ENCODE data around the gene ADCY2. TPM values are rescaled to one million over a fixed set of nuclear protein-coding genes. Genes with fewer than 3 reads are reported as not detected.

The ADCY2 gene
- total RNA-seq, 1 experiment from 2014 or later: 31.3 TPM

GRCh38 chr5:7529880-7530279 lies 133.9 kb downstream of the ADCY2 start:
- no peak overlapping the region for H2BK20ac ChIP-seq (ENCODE audit: low read depth, low read length, poor library complexity, severe bottlenecking)
- Mint-ChIP-seq H3K27me3 (ENCODE audit: low read depth) (no peaks in the 10 kb centered on the region), H3K36me3 (ENCODE audit: insufficient read depth in 1 of 3, low read depth in 3 of 3) (peaks cover 16 to 22% (median 22%) of the 10 kb centered on the region in 3 experiments), H3K27ac (no peak overlapping the region), H3K4me1 (peaks cover 3 to 8% of the 10 kb centered on the region in 2 experiments; a peak in 3 of 4 replicates), H3K4me3 (no peak overlapping the region), H3K9me3 (peaks cover 0 to 6% of the 10 kb centered on the region in 2 experiments; a peak in 3 of 5 replicates)
- no peak overlapping the region for H4K8ac ChIP-seq (replicated peaks; ENCODE audit: insufficient read length, low read depth, low read length)
- no peak overlapping the region for H4K5ac ChIP-seq (ENCODE audit: insufficient read length, low read depth, low read length)
- H3K23me2 ChIP-seq (ENCODE audit: insufficient read length, low read depth, low read length, poor library complexity, severe bottlenecking): no peaks in the 10 kb centered on the region
- H2BK120ac ChIP-seq (ENCODE audit: low read depth, low read length, poor library complexity, severe bottlenecking): no peak overlapping the region
- H4K20me1 ChIP-seq (ENCODE audit: control insufficient read depth, insufficient read depth, insufficient read length): no peaks in the 10 kb centered on the region
- peaks cover 4% of the 10 kb centered on the region for H3K79me1 ChIP-seq (ENCODE audit: insufficient read depth, low read depth, low read length, poor library complexity, severe bottlenecking)
- no peak overlapping the region for H3K14ac ChIP-seq (ENCODE audit: insufficient read depth, low read length)
- no peak overlapping the region for H2BK5ac ChIP-seq (ENCODE audit: insufficient read length, low read length)
- no peak overlapping the region for H4K91ac ChIP-seq (ENCODE audit: insufficient read length, low read depth, low read length)
- H3K4me1 ChIP-seq (ENCODE audit: insufficient read depth, low read length): no peaks in the 10 kb centered on the region
- no peak overlapping the region for H3K4me2 ChIP-seq (ENCODE audit: insufficient read depth, insufficient read length, low read length)
- no peak overlapping the region for H2AFZ ChIP-seq (ENCODE audit: low read length)
- no peak overlapping the region for H3K18ac ChIP-seq (ENCODE audit: insufficient read length, low read depth, low read length)
- no peak overlapping the region for H3K27ac ChIP-seq (ENCODE audit: insufficient read length, low read depth, low read length)
- H3K9ac ChIP-seq (ENCODE audit: extremely low read depth, insufficient read length, low read length): no peak overlapping the region
- no peak for DNase-seq
- no peak overlapping the region for H2AK5ac ChIP-seq (ENCODE audit: insufficient read length, low read length)
- H2BK15ac ChIP-seq (ENCODE audit: low read depth, low read length): no peak overlapping the region
- H3K79me2 ChIP-seq (ENCODE audit: insufficient read depth, low read length): no peaks in the 10 kb centered on the region
- H3K9me3 ChIP-seq (ENCODE audit: control insufficient read depth, low read depth, low read length): no peaks in the 10 kb centered on the region
- TF ChIP-seq CTCF (conservative IDR thresholded peaks at IDR 0.05): no peak
- H3K23ac ChIP-seq (ENCODE audit: insufficient read length, low read depth, low read length): no peak overlapping the region
- no peak overlapping the region for H3K4ac ChIP-seq (ENCODE audit: low read depth, low read length)
- H3K56ac ChIP-seq (ENCODE audit: insufficient read length, low read depth, low read length): no peak overlapping the region
- no peak overlapping the region for H2BK12ac ChIP-seq (ENCODE audit: insufficient read length, low read depth, low read length)
- no peak overlapping the region for H3T11ph ChIP-seq (ENCODE audit: low read length)
- H3K27me3 ChIP-seq (ENCODE audit: insufficient read depth, low read length): no peaks in the 10 kb centered on the region

All from H9 (cell line).